Measurements from ENCODE around the gene DDX4.

DDX4 gene

DNA sequence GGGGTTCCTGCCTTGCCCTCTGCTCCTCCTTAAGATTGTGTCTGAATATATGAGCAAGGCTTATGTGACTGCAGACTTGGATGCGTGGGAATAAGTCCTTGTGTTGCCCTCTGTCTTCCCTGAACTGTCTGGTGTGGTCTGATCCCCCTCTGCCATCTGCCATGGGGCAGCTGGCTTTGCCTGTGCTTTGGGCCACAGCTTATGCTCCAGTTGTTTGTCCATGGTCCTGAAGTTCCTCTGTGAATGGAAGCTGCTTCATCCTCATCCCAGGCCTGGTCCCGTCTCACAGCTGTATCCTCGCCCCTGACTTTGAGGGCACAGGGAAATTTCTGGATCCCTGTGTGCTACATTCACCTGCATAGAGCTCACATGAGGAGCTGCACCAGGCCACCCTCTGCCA, 128.0 kb downstream of the DDX4 start:
- TF ChIP-seq, protein P1, sequence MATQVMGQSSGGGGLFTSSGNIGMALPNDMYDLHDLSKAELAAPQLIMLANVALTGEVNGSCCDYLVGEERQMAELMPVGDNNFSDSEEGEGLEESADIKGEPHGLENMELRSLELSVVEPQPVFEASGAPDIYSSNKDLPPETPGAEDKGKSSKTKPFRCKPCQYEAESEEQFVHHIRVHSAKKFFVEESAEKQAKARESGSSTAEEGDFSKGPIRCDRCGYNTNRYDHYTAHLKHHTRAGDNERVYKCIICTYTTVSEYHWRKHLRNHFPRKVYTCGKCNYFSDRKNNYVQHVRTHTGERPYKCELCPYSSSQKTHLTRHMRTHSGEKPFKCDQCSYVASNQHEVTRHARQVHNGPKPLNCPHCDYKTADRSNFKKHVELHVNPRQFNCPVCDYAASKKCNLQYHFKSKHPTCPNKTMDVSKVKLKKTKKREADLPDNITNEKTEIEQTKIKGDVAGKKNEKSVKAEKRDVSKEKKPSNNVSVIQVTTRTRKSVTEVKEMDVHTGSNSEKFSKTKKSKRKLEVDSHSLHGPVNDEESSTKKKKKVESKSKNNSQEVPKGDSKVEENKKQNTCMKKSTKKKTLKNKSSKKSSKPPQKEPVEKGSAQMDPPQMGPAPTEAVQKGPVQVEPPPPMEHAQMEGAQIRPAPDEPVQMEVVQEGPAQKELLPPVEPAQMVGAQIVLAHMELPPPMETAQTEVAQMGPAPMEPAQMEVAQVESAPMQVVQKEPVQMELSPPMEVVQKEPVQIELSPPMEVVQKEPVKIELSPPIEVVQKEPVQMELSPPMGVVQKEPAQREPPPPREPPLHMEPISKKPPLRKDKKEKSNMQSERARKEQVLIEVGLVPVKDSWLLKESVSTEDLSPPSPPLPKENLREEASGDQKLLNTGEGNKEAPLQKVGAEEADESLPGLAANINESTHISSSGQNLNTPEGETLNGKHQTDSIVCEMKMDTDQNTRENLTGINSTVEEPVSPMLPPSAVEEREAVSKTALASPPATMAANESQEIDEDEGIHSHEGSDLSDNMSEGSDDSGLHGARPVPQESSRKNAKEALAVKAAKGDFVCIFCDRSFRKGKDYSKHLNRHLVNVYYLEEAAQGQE (IDR thresholded peaks at IDR 0.05; ENCODE audit: insufficient replicate concordance, low read depth), result peak; percentile 90
- TF ChIP-seq GABPA (IDR thresholded peaks at IDR 0.05; ENCODE audit: low read depth), result no peak
- no peak for DNase-seq (ENCODE audit: low read depth in 1 of 2, low spot score in 1 of 2)
- no peaks in the 10 kb centered on the region for H3K27me3 ChIP-seq (ENCODE audit: insufficient read depth, poor library complexity, severe bottlenecking)
- H3K4me3 ChIP-seq (replicated peaks; ENCODE audit: insufficient read depth, low read length), result no peak overlapping the region
- H3K27ac ChIP-seq (replicated peaks), result no peak overlapping the region

DNA sequence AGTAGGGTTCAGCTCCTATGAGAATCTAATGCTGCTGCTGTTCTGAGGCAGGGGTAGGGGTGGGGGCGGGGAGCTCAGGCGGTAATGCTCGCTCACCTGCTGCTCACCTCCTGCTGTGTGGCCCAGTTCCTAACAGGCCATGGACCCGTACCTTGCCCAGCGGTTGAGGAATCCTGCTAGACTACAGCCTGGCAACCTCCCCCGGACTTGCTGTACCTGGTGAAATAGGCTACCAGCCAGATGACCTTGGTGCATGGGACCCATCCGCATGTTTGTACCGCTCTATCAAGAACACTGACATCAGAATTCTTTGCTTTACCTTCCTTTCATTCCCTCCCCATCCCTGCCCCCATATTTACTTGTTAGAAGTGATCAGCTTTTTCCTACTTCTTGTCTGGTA, 128.6 kb downstream of the DDX4 start:
- Histone ChIP-seq H3K27me3 (ENCODE audit: insufficient read depth, poor library complexity, severe bottlenecking) (no peaks in the 10 kb centered on the region), H3K27ac (replicated peaks) (no peak overlapping the region), H3K4me3 (replicated peaks; ENCODE audit: insufficient read depth, low read length) (no peak overlapping the region)
- TF ChIP-seq GABPA (IDR thresholded peaks at IDR 0.05; ENCODE audit: low read depth), result no peak
- TF ChIP-seq, protein P1 (IDR thresholded peaks at IDR 0.05; ENCODE audit: insufficient replicate concordance, low read depth), result no peak
- no peak for TF ChIP-seq POLR2AphosphoS5 (IDR thresholded peaks at IDR 0.05; ENCODE audit: low read depth)
- no peak for TF ChIP-seq SPI1 (IDR thresholded peaks at IDR 0.05; ENCODE audit: borderline replicate concordance, low read depth)
- no peak for DNase-seq (ENCODE audit: low read depth in 1 of 2, low spot score in 1 of 2)
